CD4-positive, alpha-beta T cell treated with Interleukin-15 for 1 hour (primary cell): Measurements from ENCODE around the gene RPLP2.
A peak's percentile ranks its signal among the peaks of the same experiment; 100 is the strongest.

Experiments
- DNase-seq: peaks from one replicate; pipeline ENCODE4 v3.0.0-alpha.2; 2020

RPLP2 gene

DNA sequence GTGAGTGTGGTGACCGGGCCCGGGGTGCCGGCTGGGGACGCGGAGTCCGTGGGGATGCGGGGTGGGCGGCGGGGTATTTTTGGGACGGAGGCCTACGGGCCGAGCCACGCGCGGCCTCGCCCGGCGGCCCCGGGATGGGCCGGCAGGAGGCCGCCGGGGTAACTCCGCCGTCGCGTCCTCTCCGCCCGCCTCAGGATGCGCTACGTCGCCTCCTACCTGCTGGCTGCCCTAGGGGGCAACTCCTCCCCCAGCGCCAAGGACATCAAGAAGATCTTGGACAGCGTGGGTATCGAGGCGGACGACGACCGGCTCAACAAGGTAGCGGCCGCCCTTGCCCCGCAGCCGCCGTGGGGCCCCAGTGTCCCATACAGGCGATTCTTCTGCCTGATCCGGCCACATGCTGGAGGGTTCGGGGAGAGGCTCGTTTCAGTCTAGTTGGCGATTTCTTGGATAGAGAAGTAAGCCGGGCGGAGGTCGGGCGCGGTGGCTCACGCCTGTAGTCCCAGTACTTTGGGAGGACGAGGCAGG lies 337 bp downstream of the RPLP2 start:
- peak; percentile 40 for DNase-seq

DNA sequence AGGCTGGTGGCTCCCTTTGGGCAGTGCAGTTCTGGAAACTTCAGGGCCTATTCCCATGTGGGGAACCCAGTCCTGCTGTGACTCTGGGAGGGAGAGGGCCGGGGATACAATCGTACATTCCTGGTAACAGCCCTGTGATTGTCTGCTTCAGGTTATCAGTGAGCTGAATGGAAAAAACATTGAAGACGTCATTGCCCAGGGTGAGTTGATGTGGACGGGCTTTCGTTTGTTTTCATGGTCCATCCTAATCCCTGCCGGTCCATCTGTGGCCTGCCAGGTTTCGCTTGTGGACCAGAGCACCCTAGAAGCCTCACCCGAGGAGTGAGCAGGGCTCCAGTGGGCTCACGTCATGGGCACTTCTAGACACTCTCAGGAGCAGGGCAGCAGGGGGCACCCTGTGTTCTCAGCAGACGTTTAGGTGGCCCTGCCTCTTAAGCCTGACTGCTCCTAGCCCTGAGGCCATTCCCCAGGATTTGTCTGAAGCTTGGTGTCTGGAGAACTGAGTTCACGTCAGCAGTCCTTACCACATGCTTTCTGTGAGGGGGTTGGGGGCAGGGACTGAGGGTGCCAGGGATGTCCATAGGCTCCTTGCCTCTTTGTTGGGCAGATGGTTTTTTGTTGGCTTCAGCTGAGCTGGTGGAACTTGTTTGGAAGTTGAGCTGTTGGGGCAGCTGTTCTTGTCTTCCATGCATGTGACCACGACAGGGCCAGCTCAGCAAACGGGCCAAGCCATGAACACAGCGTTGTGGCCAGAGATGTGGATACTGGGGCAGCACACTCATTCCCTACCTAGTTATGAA lies 1.9 kb downstream of the RPLP2 start:
- no peak for DNase-seq

DNA sequence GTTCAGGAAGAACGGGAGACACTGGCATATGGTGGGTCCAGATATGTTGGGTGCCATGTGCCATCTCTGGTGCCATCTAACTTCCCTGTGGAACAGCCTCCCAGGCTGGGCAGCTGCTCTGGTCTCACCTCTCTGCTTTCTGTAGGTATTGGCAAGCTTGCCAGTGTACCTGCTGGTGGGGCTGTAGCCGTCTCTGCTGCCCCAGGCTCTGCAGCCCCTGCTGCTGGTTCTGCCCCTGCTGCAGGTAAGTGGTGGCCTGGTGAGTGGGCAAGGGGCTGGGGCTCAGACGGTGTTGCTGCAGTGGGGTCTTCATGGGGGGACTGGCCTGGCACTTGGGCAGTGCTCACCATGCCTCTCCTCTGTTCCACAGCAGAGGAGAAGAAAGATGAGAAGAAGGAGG lies 2.6 kb downstream of the RPLP2 start:
- no peak for DNase-seq

DNA sequence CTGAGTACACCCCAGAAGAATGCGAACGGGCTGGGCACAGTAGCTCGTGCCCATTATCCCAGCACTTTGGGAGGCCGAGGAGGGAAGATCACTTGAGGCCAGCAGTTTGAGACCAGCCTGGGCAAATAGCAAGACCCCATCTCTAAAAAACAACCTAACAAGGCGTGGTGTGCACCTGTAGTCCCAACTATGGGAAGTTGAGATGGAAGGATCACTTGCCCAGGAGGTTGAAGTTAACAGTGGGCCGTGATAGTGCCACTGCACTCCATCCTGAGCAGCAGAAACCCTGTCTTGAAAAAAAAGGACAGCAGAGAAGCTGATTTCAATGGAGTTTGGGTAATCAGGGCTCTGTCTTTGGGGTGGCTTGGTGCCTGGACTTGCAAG lies 3.3 kb downstream of the RPLP2 start:
- DNase-seq: no peak

DNA sequence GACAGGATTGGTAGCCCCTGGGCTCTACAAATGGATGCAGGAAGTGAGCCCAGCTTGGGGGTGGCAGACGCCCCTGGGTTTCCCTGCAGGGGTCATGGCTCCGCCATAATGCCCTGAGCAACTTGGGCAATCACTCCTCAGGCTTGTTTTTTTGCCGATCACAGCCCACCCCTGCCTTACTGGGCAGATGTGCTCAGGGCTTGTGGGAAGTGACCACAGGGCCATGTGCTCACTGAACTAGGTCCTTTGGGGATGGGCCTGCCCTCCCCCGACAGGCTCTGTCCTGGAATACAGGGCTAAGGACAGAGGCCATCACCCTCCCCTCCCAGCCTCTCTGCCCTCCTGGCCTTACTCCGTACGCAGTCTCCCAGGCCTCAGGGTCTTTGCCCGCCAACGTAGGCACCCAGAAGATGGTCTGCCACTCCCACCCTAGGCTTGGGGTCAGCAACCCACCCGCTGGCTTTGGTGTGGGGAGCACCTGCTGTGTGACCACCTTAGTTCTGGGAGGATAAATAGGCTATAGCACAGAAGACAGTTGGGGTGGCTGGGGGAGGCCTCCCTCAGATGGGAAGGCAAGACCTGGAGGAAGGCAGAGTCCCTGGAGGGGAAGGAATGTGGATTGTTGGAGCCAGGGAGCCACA lies 3.8 kb downstream of the RPLP2 start:
- DNase-seq: no peak

DNA sequence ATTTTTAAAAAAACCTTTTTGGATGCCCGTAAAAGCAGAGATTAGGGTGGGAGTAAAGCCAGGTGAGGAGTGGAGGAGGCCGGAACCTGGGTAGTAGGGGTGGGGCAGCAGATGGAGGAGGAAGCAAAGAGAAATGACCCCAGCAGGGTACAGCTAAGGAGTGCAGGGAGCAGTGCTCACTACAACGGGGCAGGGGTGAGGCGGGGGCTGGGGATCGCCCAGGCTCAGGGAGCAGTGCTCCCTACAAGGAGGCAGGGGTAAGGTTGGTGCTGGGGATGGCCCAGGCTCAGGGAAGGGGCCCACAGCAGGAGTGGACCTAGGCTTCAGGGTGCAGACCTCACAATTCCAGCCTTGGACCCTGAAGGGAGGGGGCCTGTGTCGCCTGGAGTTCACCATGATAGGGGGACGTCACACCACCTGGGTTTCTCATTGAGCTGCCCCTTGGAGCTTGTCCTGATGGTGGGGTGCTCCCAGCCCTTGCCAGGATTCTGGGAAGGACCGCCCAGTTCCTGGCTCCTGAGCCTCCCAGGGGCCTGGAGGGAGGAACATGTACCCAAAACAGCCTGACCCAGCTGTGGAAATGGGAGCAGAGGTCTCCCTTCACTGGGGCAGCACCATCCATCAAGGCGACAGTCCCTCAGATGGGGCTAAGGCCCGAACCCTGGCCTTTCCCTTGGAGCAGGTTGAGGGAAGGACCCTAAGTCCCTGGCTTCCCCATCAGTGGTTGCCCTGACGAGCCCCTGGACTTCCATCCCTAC lies 6.1 kb downstream of the RPLP2 start:
- no peak for DNase-seq

DNA sequence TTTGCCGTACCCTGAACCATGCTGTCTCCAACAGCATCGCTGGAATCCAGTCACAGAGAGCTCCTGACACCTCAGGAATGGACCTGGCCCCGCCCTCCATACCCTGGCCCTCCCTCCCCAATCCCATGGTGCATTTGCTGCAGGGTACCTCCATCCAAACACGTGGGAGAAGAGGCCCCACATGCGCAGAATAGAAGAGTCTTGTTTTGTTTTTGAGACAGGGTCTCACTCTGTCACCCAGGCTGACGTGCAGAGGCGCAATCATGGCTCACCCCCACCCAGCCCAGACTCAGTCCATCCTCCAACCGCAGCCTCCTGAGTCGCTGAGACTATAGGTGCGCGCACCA lies 6.6 kb downstream of the RPLP2 start:
- DNase-seq: no peak

DNA sequence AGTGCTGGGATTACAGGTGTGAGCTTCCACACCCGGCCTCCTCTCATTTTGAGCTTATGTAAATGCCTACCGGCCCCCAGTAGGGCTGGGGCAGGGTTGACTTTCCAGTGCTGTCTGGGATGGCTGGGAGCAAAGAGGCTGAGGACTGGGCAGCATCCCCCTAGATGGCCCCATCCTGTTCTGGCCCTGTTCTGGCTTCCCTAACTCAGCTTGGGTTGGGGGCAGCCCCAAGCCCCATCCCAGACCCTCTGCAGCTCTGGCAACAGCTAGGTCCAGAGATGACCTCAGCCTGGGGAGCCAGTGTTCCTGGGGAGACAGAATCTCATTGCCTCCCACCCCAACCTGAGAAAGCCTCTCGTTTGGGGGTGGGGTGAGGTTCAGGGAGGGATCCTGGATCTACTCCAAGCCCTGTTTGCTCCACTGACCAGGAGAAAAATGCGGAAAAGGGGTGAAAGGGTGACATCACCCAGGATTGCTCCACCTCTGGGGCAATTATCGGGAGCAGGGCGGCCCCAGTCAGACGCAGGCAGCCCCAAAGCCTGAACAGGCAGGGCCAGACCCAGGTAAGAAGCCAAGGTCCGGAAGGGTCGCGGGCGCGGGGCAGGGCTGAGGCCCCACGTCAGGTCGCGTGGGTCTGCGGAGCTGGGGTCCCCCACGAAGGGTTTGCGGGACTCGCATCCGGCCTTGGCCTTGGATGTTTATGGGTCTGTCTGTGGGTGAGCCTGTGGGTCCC lies 8.8 kb downstream of the RPLP2 start, which contains the start of gene PNPLA2:
Gene PNPLA2, plus strand, starts transcription at position 519 of the 733 bp plus-strand sequence. CDS start 805 bp downstream, outside the sequence.
- DNase-seq: no peak

DNA sequence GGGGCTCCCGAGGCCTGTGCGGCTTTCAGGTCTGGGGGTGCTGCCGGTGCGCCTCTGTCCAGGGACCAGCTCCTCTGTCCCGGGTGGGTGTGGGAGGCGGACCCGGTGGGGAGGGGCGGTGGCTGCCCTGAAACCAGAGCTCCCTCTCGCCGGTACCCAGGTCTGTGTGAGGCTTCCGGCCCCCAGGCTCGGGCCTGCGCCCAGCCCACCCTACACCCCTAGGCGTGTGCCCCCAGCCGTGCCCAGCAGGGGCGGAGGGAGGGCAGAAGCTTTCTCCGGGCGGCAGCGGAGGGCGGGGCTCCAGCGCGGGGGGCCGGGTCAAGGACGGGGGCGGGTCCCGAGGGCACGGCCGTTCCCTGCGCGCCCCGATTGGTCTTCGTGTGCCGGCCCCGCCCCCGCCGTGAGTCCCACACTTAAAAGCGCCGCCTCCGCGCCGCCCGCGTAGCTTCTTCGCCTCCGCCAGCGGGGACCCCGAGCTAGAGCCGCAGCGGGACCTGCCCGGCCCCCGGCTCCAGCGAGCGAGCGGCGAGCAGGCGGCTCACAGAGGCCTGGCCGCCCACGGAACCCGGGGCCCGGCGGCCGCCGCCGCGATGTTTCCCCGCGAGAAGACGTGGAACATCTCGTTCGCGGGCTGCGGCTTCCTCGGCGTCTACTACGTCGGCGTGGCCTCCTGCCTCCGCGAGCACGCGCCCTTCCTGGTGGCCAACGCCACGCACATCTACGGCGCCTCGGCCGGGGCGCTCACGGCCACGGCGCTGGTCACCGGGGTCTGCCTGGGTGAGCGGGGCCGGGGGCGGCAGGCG lies 9.6 kb downstream of the RPLP2 start:
- DNase-seq: peak; percentile 92

DNA sequence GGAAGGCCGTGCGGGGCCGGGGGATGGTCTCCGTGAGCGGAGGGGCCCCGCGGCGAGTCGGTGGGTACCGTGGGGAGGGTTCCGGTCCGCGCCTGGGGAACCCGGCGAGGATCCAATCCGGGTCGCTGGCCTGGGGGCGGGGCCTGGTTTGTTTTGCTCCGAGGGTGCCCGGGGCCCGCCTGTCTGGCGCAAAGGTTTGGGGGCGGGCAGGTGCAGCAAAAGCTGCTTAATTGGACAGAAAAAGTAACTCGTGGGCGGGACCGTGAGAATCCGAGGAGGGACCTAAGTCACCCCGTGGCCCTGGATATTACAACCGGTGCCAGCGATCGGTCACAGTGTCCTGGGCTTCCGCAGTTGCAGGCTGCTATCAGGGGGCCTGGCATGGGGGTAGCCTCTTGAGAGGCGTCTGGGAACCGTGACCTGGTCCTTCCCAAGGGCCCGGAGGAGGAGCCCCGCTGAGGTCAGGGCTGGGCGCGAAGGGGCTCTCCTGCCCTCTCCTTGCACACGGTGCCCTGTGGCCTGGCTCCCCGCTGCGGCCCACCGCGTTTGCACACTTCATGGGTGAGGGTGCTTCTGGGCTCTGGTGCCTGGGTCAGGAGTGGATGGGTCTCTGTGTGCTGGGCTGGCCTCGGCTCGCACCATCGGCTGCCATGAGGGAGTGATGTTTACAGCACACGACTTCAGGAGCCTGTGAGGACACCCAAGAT lies 10.3 kb downstream of the RPLP2 start:
- DNase-seq: peak; percentile 96

DNA sequence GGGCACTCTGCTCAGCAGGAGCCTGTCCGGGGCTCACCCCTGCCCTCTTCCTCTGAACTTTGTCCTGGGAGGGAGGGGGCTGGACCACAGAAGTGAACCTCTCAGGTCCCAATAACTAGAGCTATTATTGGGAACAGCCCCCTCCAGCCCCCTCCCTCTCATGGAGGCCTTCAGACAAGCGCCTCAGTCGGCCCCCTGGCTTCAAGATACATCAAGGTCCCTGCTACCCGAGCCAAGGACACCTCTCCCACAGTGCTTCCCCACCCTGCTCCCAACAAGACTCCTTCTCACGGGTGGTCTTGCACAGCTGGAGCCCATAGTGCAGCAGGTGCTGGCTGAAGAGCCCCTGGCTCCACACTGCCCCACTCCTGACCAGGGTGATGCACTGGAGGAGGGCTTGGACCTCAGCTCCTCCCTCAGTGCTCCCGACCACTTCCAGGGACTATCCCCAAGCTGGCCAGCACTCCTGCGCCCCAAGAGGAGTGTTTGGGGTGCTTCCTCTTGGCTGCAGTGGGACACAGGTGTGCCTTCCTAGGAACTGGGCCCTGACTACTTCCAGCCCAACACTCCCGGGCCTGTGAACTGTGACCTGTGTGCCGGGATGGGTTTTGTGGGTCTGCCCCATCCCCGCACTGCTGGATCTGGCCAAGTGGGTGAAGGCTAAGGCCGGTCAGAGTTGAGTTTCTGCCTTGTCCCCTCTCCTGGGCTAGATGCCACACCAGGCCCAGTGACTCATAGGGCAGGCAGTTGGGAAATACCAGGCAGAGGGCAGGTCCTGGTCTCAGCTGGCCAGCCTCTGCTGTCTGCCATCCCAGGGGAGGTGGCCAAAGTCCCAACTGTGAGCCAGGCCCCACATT lies 11.1 kb downstream of the RPLP2 start:
- peak; percentile 65 for DNase-seq

DNA sequence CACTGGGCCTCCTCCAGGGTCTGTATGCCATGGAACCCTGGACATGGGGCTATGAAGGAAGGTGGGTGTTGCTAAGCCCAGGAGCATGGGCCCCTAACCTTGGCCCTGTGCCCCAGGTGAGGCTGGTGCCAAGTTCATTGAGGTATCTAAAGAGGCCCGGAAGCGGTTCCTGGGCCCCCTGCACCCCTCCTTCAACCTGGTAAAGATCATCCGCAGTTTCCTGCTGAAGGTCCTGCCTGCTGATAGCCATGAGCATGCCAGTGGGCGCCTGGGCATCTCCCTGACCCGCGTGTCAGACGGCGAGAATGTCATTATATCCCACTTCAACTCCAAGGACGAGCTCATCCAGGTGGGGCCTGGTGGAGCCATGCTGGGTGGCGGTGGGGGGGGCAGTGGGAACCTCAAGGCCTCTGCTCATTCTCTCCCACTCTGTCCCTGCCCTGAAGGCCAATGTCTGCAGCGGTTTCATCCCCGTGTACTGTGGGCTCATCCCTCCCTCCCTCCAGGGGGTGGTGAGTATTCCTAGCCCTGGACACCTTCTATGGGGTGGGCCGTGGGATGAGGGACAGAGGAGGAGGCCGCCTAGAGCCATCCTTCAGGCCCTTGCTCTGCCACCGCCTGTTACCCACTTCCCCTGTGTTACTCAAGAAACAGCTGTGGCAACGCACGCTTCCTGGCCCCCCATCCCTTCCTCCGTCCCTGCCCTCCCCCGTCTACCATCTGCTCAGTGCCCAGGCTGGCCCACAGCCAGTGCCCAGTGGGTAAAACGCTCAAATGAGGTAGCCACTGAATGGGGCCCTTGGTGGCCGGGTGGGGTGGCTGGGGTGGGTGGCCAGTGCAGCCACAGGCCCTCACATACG lies 12.0 kb downstream of the RPLP2 start:
- no peak for DNase-seq

DNA sequence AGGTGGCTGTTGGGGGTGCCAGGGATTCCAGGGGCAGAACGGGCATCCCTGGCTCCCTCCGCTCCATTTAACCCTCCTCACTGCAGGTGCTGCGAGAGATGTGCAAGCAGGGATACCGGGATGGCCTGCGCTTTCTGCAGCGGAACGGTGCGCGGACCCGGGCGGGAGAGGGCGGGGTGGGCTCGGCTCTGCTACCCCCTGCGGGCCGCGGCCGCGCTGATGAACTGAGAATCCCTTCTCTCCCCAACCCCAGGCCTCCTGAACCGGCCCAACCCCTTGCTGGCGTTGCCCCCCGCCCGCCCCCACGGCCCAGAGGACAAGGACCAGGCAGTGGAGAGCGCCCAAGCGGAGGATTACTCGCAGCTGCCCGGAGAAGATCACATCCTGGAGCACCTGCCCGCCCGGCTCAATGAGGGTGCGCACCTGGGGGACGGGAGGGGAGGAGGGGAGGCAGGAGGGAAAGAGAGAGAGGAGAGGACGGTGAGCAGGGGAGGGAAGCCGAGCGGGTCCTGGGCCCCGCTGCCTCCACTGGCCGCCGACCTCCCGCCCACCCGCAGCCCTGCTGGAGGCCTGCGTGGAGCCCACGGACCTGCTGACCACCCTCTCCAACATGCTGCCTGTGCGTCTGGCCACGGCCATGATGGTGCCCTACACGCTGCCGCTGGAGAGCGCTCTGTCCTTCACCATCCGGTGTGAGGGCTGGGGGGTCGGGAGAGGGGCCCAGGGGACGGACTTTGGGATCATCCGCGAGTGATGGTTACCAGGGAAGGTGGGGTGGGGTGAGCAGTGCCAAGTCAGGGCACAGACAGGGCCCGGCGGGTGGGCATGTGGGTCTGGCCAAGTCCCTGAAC lies 13.9 kb downstream of the RPLP2 start:
- no peak for DNase-seq

DNA sequence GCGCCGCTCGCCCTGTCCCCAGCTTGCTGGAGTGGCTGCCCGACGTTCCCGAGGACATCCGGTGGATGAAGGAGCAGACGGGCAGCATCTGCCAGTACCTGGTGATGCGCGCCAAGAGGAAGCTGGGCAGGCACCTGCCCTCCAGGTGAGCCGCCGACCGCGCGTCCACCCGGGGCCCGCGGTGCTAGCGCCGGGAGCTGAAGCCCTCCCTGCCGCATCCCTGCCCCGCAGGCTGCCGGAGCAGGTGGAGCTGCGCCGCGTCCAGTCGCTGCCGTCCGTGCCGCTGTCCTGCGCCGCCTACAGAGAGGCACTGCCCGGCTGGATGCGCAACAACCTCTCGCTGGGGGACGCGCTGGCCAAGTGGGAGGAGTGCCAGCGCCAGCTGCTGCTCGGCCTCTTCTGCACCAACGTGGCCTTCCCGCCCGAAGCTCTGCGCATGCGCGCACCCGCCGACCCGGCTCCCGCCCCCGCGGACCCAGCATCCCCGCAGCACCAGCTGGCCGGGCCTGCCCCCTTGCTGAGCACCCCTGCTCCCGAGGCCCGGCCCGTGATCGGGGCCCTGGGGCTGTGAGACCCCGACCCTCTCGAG lies 14.6 kb downstream of the RPLP2 start:
- no peak for DNase-seq

DNA sequence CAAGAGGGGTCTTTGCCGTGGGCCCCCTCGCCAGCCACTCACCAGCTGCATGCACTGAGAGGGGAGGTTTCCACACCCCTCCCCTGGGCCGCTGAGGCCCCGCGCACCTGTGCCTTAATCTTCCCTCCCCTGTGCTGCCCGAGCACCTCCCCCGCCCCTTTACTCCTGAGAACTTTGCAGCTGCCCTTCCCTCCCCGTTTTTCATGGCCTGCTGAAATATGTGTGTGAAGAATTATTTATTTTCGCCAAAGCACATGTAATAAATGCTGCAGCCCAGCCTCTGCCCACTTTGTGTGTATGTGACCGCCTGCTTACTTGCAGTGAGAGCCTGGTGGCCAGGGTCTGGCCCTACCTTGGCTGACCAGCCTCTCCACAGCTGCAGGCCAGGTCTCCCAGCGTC lies 15.2 kb downstream of the RPLP2 start:
- DNase-seq: no peak

DNA sequence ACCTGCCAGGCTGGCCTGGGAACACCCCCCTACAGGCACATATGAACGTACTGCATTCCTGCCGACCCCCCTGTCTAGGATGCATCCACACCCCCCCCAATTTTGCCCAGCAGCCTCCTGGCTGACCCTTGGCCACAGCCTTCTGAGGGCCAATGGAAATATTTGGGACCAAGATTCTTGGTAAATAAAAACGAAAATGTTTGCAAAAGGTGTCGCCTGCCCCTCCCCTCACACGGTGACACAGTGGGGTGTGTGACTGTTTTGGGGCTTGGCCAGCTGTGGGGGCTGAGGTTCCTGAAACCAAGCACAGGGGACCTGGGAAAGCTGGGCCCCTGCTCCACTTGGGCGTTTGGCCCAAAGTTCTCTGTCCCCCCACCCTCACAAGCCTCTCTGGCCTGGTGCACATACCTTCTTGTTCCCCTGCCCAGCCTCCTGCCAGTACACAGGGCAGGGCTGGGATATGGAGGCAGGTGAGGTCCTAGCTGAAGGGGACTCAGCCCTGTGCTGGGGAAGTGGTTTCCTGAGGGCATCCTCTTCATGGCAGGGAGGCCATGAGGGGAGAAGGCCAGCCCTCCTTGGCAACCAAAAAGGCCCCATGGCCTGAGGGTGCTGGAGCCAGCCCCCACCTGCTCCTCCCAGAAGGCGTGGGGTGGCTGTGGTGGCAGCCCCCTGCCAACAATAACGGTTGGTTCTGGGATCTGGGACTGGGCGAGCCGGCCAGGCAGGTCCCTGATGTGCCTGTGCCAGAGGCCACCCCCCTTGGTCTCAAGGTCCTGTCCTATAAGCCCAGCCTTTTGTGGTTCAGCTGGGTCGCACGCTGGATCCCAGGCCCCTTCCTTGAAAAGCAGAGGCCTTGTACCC lies 15.8 kb downstream of the RPLP2 start:
- no peak for DNase-seq

DNA sequence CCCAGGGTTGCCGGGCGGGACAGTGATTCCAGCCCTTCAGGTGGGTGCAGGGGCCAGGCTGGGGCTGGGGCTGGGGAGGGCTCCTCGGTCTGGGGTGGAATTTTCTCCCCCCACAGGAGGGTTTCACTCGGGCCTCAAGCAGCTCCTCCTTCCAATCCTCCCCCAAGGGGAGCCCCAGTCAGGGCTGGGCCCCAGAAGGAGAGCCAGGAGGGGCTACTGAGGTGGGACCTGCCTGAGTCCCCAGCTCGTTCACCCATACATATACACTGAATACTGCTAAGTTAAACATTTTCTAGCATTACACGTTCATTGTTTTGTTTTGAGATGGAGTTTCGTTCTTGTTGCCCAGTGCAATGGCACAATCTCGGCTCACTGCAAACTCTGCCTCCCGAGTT lies 16.5 kb downstream of the RPLP2 start:
- no peak for DNase-seq
